ENCODE measurements around the gene SLC5A10.
"Not testable (repeated sequence)": the region's sequence is repeated elsewhere in the genome, so short reads cannot be mapped to it uniquely, and the experiment has no call there.

Gene SLC5A10

GRCh38 chr17:18951941-18952842 is at the start of gene SLC5A10:
Gene SLC5A10, plus strand, starts transcription at chr17:18952165. Its CDS starts 41 bp downstream, at chr17:18952206.
- DNase-seq = no peak

- DNase-seq = no peak
These were observed 47.5 kb upstream of the SLC5A10 start for GRCh38 chr17:18904482-18904881.

- DNase-seq = no peak
These were observed 46.7 kb upstream of the SLC5A10 start for GRCh38 chr17:18905226-18905625.

GRCh38 chr17:18910326-18910725 is 41.6 kb upstream of the SLC5A10 start:
- DNase-seq = no peak

- no peak for DNase-seq
These were observed 41.1 kb upstream of the SLC5A10 start for GRCh38 chr17:18910881-18911280.

GRCh38 chr17:18916816-18917500 is 35.0 kb upstream of the SLC5A10 start:
- DNase-seq = no peak

- DNase-seq = no peak
These were observed 34.4 kb upstream of the SLC5A10 start for GRCh38 chr17:18917506-18918032.

- no peak for DNase-seq
These were observed 32.0 kb upstream of the SLC5A10 start for GRCh38 chr17:18919963-18920362.

- DNase-seq = peak; percentile 12
These were observed 31.0 kb upstream of the SLC5A10 start for GRCh38 chr17:18920911-18921441.

GRCh38 chr17:18921485-18921884 is 30.5 kb upstream of the SLC5A10 start:
- DNase-seq = no peak

GRCh38 chr17:18921912-18922451 is 30.0 kb upstream of the SLC5A10 start:
- DNase-seq = no peak

- DNase-seq = not testable (repeated sequence)
These were observed 29.4 kb upstream of the SLC5A10 start for GRCh38 chr17:18922596-18922995.

- DNase-seq = no peak
These were observed 26.8 kb upstream of the SLC5A10 start for GRCh38 chr17:18925187-18925586.

GRCh38 chr17:18928628-18929125 is 23.3 kb upstream of the SLC5A10 start:
- DNase-seq = peak; percentile 13

GRCh38 chr17:18932360-18933055 is 19.5 kb upstream of the SLC5A10 start:
- peak; percentile 23 for DNase-seq

- DNase-seq = peak; percentile 17
These were observed 18.6 kb upstream of the SLC5A10 start for GRCh38 chr17:18933102-18934058.

- no peak for DNase-seq
These were observed 13.8 kb upstream of the SLC5A10 start for GRCh38 chr17:18937981-18938691.

GRCh38 chr17:18938692-18939023 is 13.3 kb upstream of the SLC5A10 start:
- no peak for DNase-seq

GRCh38 chr17:18944646-18945045 is 7.3 kb upstream of the SLC5A10 start:
- DNase-seq = no peak

GRCh38 chr17:18946536-18946935 is 5.4 kb upstream of the SLC5A10 start:
- no peak for DNase-seq

- DNase-seq = no peak
These were observed 4.1 kb upstream of the SLC5A10 start for GRCh38 chr17:18947866-18948265.
